ENCODE measurements around the gene NCDN. TPM values are rescaled to one million over a fixed set of nuclear protein-coding genes. Genes with fewer than 3 reads are reported as not detected.

Gene NCDN
- total RNA-seq, 1 donor from 2014 or later = 65.6 TPM

Other genes starting within 250 kb of the NCDN start
- gene KIAA0319L, start 396 bp upstream of the NCDN start, total RNA-seq = 34.2 TPM
- gene TFAP2E, start 15.5 kb downstream of the NCDN start, total RNA-seq = under 0.01 TPM
- 19.2 TPM for gene PSMB2, start 83.7 kb downstream of the NCDN start, total RNA-seq
- 72.6 TPM for gene C1orf216, start 161.1 kb downstream of the NCDN start, total RNA-seq
- gene CLSPN, start 212.2 kb downstream of the NCDN start, total RNA-seq = 4.5 TPM